C4-2B (cell line): ENCODE measurements around the gene TLE5.

Experiments used
- ZFX ChIP-seq: fragments of 450-650 bp; IDR thresholded peaks from 2 replicates; pipeline ENCODE4 v1.6.1; 2017
- TF ChIP-seq, protein P1 (sequence below): fragments of 450-650 bp; conservative IDR thresholded peaks from 2 replicates; pipeline ENCODE4 v1.5.1; 2017; ENCODE audit warnings: mild to moderate bottlenecking

DNA sequence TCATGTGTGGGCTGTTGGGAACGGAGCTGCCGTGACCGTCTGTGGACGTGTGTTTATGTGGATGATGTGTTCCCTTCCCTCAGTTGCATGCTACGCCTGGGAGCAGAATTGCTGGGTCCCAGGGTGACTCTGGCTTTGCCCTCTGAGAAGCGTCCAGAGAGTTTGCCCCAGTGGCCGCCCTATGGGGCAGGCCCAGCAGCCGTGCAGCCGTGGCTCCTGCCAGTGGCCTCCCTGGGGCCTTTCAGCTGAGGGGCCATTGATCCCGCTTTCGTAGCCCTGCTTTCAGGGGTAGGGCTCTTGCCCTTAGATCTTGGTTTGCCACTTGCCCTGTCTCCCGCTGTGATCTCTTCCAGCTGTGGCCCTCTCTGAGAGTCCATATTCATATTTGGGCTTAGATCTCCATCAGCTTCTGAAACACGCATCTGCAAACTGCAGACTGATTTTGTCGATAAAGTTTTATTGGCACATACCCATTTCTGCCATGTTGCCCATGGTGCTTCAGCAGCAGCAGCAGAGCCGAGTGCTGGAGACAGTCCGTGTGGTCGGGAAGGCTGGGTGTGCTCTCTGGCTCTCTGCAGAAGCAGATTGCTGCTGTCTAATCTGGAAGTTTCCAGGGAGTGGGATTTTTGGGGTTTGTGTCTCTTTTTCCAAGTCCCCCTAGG lies 49.4 kb upstream of the TLE5 start:
- TF ChIP-seq, protein P1, sequence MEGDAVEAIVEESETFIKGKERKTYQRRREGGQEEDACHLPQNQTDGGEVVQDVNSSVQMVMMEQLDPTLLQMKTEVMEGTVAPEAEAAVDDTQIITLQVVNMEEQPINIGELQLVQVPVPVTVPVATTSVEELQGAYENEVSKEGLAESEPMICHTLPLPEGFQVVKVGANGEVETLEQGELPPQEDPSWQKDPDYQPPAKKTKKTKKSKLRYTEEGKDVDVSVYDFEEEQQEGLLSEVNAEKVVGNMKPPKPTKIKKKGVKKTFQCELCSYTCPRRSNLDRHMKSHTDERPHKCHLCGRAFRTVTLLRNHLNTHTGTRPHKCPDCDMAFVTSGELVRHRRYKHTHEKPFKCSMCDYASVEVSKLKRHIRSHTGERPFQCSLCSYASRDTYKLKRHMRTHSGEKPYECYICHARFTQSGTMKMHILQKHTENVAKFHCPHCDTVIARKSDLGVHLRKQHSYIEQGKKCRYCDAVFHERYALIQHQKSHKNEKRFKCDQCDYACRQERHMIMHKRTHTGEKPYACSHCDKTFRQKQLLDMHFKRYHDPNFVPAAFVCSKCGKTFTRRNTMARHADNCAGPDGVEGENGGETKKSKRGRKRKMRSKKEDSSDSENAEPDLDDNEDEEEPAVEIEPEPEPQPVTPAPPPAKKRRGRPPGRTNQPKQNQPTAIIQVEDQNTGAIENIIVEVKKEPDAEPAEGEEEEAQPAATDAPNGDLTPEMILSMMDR: no peak
- TF ChIP-seq ZFX: no peak
